NCI-H748 treated with DMSO at 0.1 percent for 48 hours (cell line): Measurements from ENCODE around the gene GGT6.
"Not testable (repeated sequence)": the region's sequence is repeated elsewhere in the genome, so short reads cannot be mapped to it uniquely, and the experiment has no call there.

Experiments used
- DNase-seq: peaks from one replicate; lab custom pipeline; 2025; lab: John Stamatoyannopoulos, UW

GGT6 gene, protein sequence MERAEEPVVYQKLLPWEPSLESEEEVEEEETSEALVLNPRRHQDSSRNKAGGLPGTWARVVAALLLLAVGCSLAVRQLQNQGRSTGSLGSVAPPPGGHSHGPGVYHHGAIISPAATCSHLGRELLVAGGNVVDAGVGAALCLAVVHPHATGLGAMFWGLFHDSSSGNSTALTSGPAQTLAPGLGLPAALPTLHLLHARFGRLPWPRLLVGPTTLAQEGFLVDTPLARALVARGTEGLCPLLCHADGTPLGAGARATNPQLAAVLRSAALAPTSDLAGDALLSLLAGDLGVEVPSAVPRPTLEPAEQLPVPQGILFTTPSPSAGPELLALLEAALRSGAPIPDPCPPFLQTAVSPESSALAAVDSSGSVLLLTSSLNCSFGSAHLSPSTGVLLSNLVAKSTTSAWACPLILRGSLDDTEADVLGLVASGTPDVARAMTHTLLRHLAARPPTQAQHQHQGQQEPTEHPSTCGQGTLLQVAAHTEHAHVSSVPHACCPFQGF

GRCh38 chr17:4560421-4560820, at the start of gene GGT6:
TSS of gene GGT6 (minus strand) at chr17:4560577. CDS start at chr17:4560521, 56 bp downstream.
- no peak for DNase-seq

- no peak for DNase-seq
These were observed 49.8 kb upstream of the GGT6 start for GRCh38 chr17:4610162-4610561.

- no peak for DNase-seq
These were observed 49.4 kb upstream of the GGT6 start for GRCh38 chr17:4609761-4610160.

DNA sequence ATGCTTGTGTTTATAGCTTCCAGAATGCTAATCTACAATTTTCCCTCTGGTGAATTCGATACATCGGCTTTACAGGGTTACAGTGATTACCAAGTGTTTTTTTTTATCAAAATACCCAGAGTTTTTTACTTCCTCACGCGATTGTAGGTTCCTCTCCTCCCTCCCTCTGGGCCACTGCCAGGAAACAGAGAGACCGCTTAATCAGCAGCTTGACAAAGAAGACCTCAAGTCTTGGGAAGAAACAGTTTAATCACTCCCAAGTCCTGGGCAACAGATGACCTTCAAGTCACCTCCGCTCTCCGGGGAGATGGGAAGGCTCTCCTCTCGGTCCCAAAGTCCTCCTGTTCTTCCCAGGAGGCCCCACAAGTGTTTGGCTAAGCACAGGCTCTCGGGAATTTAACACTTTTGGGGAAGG, 47.4 kb upstream of the GGT6 start:
- DNase-seq = no peak

- no peak for DNase-seq
These were observed 46.9 kb upstream of the GGT6 start for GRCh38 chr17:4607261-4607741.

DNA sequence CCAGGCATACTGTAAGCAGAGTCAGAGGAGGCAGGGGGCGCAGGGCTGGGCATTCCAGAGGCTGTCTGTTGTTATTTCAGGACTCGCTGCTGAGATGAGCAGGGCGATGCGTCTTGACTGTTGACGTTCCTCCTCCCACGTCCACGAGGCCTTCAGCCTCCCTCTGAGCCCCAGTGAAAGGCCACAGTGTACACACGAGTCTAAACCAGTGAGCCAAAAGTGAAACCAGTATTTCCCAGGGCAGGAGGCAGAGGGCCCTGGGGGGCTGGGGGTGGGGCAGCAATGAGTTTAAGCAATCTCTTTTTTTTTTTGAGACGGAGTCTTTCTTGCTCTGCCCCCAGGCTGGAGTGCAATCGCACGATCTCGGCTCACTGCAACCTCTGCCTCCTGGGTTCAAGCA, 45.4 kb upstream of the GGT6 start:
- DNase-seq = no peak

- DNase-seq = not testable (repeated sequence)
These were observed 44.4 kb upstream of the GGT6 start for GRCh38 chr17:4604736-4605135.

- DNase-seq = no peak
These were observed 43.8 kb upstream of the GGT6 start for GRCh38 chr17:4604111-4604644.

GRCh38 chr17:4602041-4602440, 41.7 kb upstream of the GGT6 start:
- no peak for DNase-seq

GRCh38 chr17:4601326-4601725, 40.9 kb upstream of the GGT6 start:
- DNase-seq = no peak

DNA sequence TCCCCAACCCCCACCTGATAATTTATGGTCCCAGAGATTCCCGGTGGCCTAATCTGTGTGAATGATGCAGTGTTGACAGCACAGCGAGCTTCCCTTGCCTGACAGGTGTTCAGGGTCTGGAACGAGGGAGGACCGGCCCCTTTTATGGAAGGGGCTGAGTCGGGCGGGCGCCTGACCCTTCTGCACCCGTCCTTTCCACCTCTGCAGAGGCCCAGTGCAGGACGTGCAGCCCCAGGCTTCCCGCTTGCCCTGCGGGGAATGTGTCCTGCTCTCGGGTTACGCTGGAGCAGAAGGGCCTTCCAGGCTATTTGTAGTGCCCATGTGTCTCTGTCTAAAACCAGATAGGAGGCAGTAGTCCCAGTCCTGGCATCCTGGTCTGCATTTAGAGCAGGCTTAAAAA, 40.2 kb upstream of the GGT6 start:
- DNase-seq = no peak

GRCh38 chr17:4599505-4600281, 39.3 kb upstream of the GGT6 start:
- no peak for DNase-seq

GRCh38 chr17:4598776-4599504, 38.6 kb upstream of the GGT6 start:
- no peak for DNase-seq

DNA sequence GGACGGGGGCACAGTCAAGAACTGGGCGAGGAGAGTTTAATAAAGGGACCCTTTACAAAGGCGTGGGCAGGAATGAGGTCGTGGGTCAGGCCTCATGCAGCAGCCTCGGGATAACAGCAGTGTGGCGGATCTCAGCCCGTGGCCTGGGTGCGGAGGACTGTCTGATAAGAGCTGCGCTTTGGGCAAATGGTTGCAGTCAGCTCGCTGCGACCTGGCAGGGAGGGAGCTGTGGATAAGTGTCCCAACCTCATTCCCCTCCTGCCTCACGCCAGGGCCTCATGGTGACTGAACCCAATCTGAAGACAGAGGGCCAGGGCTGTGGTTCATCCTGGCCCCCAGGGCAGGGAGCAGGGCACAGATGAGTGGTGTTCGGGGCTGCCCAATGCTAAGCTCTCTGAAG, 37.6 kb upstream of the GGT6 start:
- DNase-seq = no peak

DNA sequence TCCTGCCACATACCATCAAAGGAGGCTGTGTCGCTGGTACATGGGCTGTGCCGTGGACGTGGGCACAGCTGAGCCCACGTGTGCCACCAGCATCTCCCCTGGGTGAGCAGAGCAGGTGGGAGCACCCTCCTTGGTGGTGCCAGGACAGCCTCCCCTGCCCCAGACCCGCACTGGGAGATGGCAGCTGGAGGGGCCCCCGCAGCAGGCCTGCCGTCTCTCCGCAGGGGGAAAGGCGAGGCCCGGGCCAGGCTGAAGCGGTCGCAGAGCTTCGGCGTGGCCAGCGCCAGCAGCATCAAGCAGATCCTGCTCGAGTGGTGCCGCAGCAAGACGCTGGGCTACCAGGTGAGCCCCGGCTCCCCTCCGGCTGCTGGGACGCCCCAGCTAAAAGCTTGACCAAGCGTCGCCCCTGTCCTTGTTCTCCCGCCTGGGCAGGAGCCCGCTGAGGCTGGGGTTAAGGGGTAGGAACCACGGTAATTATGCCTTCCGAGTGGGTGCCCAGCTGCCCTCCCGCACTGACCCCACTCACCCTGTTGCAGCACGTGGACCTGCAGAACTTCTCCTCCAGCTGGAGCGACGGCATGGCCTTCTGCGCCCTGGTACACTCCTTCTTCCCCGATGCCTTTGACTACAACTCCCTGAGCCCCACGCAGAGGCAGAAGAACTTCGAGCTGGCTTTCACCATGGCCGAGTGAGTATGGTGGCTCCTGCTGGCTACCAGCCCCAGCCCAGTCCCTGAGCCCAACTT, 36.4 kb upstream of the GGT6 start:
- DNase-seq = no peak

DNA sequence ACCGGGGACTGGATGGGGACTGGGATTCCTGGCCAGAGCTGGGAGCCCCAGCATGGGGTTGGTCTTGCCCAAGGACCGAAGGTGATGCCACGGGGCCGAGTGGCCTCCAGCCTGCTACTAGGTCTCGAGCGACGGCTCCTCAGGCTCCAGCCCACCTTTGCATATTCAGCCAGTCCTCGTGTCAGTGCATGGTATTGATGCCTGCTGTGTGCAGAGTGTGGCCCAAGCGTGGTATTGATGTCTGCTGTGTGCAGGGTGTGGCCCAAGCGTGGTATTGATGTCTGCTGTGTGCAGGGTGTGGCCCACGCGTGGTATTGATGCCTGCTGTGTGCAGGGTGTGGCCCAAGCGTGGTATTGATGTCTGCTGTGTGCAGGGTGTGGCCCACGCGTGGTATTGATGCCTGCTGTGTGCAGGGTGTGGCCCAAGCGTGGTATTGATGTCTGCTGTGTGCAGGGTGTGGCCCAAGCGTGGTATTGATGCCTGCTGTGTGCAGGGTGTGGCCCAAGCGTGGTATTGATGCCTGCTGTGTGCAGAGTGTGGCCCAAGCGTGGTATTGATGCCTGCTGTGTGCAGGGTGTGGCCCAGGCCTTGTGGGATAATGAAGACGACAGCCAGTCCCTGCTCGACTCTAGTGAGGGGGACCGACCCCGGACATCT, 35.4 kb upstream of the GGT6 start:
- DNase-seq = not testable (repeated sequence)

- DNase-seq = no peak
These were observed 34.7 kb upstream of the GGT6 start for GRCh38 chr17:4594931-4595684.

GRCh38 chr17:4594406-4594805, 34.0 kb upstream of the GGT6 start:
- DNase-seq = no peak

DNA sequence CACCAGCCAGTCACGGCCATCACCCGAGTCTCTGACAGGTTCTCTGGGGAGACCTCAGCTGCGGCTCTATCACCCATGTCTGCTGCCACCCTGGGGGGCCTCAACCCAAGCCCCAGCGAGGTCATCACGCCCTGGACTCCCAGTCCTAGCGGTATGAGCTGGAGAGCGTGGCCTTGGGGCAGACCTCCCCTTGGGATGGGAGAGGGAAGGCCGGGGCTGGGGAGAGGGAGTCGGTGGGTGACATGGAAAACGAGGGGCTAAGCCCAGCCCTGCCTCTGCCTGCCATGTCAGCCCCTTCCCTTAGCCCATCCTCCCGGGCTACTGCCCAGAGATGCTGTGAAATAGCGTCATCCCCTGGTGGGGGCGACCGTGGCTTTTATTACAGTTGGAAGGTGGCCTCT, 32.6 kb upstream of the GGT6 start:
- no peak for DNase-seq
